Subcutaneous adipose tissue (tissue), 4 donors: ENCODE results near the gene MARCKS. TPM values are rescaled to one million over a fixed set of nuclear protein-coding genes. Genes with fewer than 3 reads are reported as not detected.

Experiments used
- total RNA-seq, 4 donors: library from RNA; depleted of rRNA; stranded (reverse); fragments of >200 nt; gene quantifications; one replicate each; pipeline ENCODE4 v1.1.0, GENCODE V29; 2016
- TF ChIP-seq, protein P1 (sequence below): fragments of 450-650 bp; IDR thresholded peaks from one replicate; pipeline ENCODE4 v1.5.1; 2016; ENCODE audit warnings: low read depth, mild to moderate bottlenecking, control low read depth, antibody characterized with exemption, moderate library complexity

MARCKS gene
- total RNA-seq, 4 donors from 2014 or later = 18.4 to 48.8 (median 22.3) TPM

DNA sequence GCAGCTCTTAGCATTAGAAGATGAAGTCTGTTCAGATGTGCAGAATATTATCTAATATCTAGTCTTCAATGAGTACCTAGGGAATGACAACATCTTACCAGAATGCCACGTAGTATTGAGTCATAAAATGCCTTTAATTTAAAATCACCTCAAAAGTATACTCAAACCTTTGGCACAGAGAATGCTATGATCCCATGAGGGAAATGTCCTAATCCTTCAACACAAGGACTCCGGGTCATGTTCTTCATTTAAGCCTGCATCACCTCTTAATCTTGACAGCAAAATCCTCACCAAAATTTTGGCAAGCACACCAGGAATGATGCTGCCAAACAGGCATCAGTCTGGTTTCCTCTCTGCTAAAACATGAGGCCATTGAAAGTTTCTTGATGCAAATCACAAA is 23.6 kb upstream of the MARCKS start:
- TF ChIP-seq, protein P1, sequence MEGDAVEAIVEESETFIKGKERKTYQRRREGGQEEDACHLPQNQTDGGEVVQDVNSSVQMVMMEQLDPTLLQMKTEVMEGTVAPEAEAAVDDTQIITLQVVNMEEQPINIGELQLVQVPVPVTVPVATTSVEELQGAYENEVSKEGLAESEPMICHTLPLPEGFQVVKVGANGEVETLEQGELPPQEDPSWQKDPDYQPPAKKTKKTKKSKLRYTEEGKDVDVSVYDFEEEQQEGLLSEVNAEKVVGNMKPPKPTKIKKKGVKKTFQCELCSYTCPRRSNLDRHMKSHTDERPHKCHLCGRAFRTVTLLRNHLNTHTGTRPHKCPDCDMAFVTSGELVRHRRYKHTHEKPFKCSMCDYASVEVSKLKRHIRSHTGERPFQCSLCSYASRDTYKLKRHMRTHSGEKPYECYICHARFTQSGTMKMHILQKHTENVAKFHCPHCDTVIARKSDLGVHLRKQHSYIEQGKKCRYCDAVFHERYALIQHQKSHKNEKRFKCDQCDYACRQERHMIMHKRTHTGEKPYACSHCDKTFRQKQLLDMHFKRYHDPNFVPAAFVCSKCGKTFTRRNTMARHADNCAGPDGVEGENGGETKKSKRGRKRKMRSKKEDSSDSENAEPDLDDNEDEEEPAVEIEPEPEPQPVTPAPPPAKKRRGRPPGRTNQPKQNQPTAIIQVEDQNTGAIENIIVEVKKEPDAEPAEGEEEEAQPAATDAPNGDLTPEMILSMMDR = no peak

- TF ChIP-seq, protein P1 = no peak
These were observed 20.0 kb upstream of the MARCKS start for GRCh38 chr6:113837170-113837569.

GRCh38 chr6:113842165-113842564 is 15.0 kb upstream of the MARCKS start:
- TF ChIP-seq, protein P1 = no peak

DNA sequence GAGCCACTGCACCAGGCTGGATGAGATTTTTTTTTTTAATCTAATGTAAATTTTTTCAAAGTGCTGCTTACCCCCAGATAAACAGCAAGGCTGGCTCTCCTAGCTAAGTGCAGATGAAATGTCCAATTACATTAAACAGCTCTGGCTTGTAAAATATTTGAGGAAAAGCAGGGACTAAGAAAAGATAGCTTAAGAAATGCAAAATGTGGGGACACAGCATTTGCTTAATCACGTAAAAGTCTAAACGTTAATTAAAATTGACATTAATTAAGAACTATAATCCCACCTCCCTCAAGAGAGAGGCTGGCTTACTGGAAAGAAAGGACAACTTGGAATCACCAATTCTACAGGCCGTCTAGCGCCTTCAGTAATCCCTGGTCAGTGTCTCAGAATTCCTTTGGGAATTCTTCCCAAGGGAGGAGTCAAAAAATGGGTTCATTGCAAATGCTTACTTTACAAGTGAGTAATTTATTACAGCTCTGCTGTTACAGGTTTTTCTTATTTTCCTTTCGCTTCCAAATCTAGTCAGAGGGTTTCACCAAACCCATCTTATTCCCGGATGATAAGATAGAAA is 13.6 kb upstream of the MARCKS start:
- TF ChIP-seq, protein P1 = no peak

DNA sequence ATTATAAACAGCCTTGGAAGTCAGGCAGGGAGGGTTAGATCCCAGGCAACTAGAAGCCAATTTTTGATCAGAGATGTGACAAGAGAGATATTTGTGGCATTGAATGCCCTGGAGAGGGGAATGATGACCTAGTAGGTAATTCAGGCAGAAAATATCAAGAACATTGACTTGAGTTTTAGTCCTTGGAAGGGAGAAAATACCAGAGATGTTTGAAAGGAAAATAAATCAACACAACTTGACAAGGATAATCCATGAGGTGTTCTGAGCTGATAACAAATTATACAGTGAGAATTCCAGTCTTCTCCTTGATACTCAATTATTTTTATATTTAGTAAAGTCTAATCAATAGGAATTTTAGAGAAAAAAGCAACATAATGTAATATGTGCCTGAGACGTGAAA is 10.6 kb upstream of the MARCKS start:
- TF ChIP-seq, protein P1 = no peak

- TF ChIP-seq, protein P1 = no peak
These were observed 9.7 kb upstream of the MARCKS start for GRCh38 chr6:113847447-113847846.

DNA sequence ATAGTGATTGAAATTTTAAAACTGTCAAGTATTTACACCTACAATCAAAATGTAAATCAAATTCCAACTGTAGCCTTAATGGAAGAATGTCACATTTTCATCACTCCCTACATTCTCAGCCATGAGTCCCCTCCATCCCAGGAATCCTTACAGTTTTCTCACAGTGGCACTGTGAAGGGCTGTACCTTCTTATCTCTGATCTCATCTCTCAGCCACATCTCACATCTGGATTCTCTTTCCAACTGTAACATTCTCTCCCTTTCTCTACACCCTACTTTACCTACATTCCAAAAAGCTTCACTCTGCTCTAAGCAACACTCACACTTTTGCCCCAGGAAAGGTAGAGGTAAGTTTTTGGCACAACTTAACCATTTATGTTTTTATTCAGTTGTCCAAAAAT is 8.9 kb upstream of the MARCKS start:
- TF ChIP-seq, protein P1 = no peak
